ENCODE data around the gene ROBO3. TPM values are rescaled to one million over a fixed set of nuclear protein-coding genes. Genes with fewer than 3 reads are reported as not detected.

The ROBO3 gene
- total RNA-seq, 3 donors from 2014 or later: 9.7 to 11.6 (median 10.4) TPM

DNA sequence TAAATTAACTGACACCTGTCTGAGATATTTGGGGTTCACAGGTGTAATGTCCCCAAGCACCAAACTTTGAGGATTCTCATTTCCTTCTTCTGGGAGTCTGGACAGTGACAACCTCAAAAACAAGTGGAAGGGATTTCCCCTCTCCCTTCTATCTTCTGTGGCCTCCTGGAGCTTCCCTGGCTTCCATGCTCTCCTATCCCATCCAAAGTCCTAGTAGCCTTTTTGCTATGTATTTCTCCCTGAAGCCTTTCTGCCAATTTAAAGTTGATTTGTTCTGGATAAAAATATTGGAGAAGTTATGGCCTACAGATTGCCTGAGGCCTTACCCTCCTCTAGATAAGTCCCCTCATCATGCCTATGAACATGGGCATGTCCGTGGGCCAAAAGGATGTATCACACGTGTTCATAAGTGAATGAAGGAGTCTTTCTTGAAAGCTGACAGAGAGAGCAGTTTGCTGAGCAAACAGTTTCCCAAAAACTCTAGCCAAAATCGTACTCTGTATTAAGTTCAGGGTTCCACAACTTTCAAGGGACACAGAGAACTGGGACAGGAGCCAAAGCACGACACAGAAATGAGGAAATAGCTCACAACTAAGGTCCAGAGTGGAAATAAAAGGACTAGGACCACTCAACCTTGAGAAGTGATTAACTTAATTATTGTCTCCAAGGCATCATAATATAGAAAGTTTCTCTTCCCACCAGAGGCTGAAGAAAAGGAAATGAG, 63.9 kb downstream of the ROBO3 start:
- Mint-ChIP-seq H3K4me1 (ENCODE audit: low read depth) (peaks cover 9% of the 10 kb centered on the region), H3K27me3 (ENCODE audit: low read depth) (no peaks in the 10 kb centered on the region), H3K9me3 (no peaks in the 10 kb centered on the region), H3K36me3 (ENCODE audit: insufficient read depth) (no peaks in the 10 kb centered on the region), H3K4me3 (no peak overlapping the region)
- ATAC-seq (no peak), DNase-seq (no peak)

DNA sequence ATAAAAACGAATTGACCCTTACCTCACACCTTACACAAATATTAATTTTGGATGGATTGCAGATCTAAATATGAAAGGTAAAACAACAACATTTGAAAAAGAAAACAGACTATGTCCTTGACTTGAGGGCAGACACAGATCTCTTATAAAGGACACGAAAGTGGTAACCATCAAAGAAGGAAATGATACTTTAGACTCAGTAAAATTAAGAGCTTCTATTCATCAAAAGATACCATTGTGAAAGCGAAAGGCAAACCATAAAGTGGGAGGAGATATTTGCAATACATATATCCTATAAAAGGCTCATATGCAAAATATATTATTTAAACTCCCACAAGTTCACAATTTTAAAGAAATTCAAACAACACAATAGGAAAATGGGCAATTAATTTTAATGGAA, 65.6 kb downstream of the ROBO3 start:
- Mint-ChIP-seq H3K4me3 (no peak overlapping the region), H3K36me3 (ENCODE audit: insufficient read depth) (no peaks in the 10 kb centered on the region), H3K27me3 (ENCODE audit: low read depth) (peaks cover 2% of the 10 kb centered on the region), H3K9me3 (no peaks in the 10 kb centered on the region), H3K4me1 (ENCODE audit: low read depth) (peaks cover 7% of the 10 kb centered on the region)
- ATAC-seq (no peak), DNase-seq (no peak)

Other genes starting within 250 kb of the ROBO3 start
- 10 to 100 TPM; 42.4 to 55.0 (median 44.9) TPM for gene TBRG1, start 242.6 kb upstream of the ROBO3 start, total RNA-seq
- gene SIAE, start 191.7 kb upstream of the ROBO3 start, total RNA-seq: 1 to 10 TPM; 1.2 to 1.5 (median 1.3) TPM
- gene SPA17, start 191.5 kb upstream of the ROBO3 start, total RNA-seq: 1 to 10 TPM in 1 of 3 donors, under 1 TPM in 2; 0.58 to 1.5 (median 0.76) TPM
- gene NRGN, start 125.5 kb upstream of the ROBO3 start, total RNA-seq: 1 to 10 TPM; 1.2 to 2.4 (median 1.6) TPM
- gene VSIG2, start 113.2 kb upstream of the ROBO3 start, total RNA-seq: not detected
- gene ESAM, start 103.1 kb upstream of the ROBO3 start, total RNA-seq: under 1 TPM; 0.40 to 0.66 (median 0.65) TPM
- gene MSANTD2, start 65.0 kb upstream of the ROBO3 start, total RNA-seq: 10 to 100 TPM in 1 of 3 donors, 1 to 10 TPM in 2; 9.0 to 10.2 (median 9.2) TPM
- gene ROBO4, start 32.4 kb downstream of the ROBO3 start, total RNA-seq: not detected
- not detected for gene HEPN1, start 53.8 kb downstream of the ROBO3 start, total RNA-seq
- not detected for gene HEPACAM, start 70.6 kb downstream of the ROBO3 start, total RNA-seq
- gene CCDC15, start 88.8 kb downstream of the ROBO3 start, total RNA-seq: 1 to 10 TPM; 1.4 to 1.6 (median 1.4) TPM
- gene SLC37A2, start 197.9 kb downstream of the ROBO3 start, total RNA-seq: under 1 TPM; 0.13 to 0.21 (median 0.14) TPM
- gene TMEM218, start 246.2 kb downstream of the ROBO3 start, total RNA-seq: 10 to 100 TPM; 10.6 to 13.1 (median 12.3) TPM

Measured in activated T-cell treated with anti-CD3 and anti-CD28 coated beads, Interleukin-2, amount 50 U/mL, for 4 hours (primary cell).